Measurements from ENCODE around the gene CLSTN2. TPM values are rescaled to one million over a fixed set of nuclear protein-coding genes. Genes with fewer than 3 reads are reported as not detected.

The CLSTN2 gene
- total RNA-seq, 2 donors from 2014 or later = 22.2 to 28.0 TPM

- intact Hi-C loops (cut with DNase I) = no loop called here
- no peak for DNase-seq (ENCODE audit: low spot score)
Measured at GRCh38 chr3:140077406-140077805, 142.4 kb downstream of the CLSTN2 start.

- intact Hi-C loops (cut with DNase I) = no loop called here
- no peak for DNase-seq (ENCODE audit: low spot score)
Measured at GRCh38 chr3:140078343-140078742, 143.4 kb downstream of the CLSTN2 start.

GRCh38 chr3:140078940-140079339 lies 144.0 kb downstream of the CLSTN2 start:
- no peak for DNase-seq (ENCODE audit: low spot score)
- intact Hi-C loops (cut with DNase I) = no loop called here

- DNase-seq (ENCODE audit: low spot score) = no peak
- intact Hi-C loops (cut with DNase I) = no loop called here
Measured at GRCh38 chr3:140081887-140082286, 146.9 kb downstream of the CLSTN2 start.

GRCh38 chr3:140085001-140085400 lies 150.0 kb downstream of the CLSTN2 start:
- intact Hi-C loops (cut with DNase I) = no loop called here
- DNase-seq (ENCODE audit: low spot score) = no peak

GRCh38 chr3:140086642-140087041 lies 151.7 kb downstream of the CLSTN2 start:
- intact Hi-C loops (cut with DNase I) = no loop called here
- DNase-seq (ENCODE audit: low spot score) = no peak

GRCh38 chr3:140088058-140088457 lies 153.1 kb downstream of the CLSTN2 start:
- DNase-seq (ENCODE audit: low spot score) = no peak
- intact Hi-C loops (cut with DNase I) = no loop called here

GRCh38 chr3:140088513-140088912 lies 153.5 kb downstream of the CLSTN2 start:
- no peak for DNase-seq (ENCODE audit: low spot score)
- intact Hi-C loops (cut with DNase I) = no loop called here

- intact Hi-C loops (cut with DNase I) = no loop called here
- DNase-seq (ENCODE audit: low spot score) = no peak
Measured at GRCh38 chr3:140089403-140090072, 154.6 kb downstream of the CLSTN2 start.

- no peak for DNase-seq (ENCODE audit: low spot score)
- intact Hi-C loops (cut with DNase I) = no loop called here
Measured at GRCh38 chr3:140091143-140091542, 156.2 kb downstream of the CLSTN2 start.

- intact Hi-C loops (cut with DNase I) = no loop called here
- no peak for DNase-seq (ENCODE audit: low spot score)
Measured at GRCh38 chr3:140092848-140093536, 158.0 kb downstream of the CLSTN2 start.

- no peak for DNase-seq (ENCODE audit: low spot score)
- intact Hi-C loops (cut with DNase I) = no loop called here
Measured at GRCh38 chr3:140093742-140094141, 158.8 kb downstream of the CLSTN2 start.

GRCh38 chr3:140094487-140094886 lies 159.5 kb downstream of the CLSTN2 start:
- DNase-seq (ENCODE audit: low spot score) = no peak
- intact Hi-C loops (cut with DNase I) = no loop called here

- no peak for DNase-seq (ENCODE audit: low spot score)
- intact Hi-C loops (cut with DNase I) = no loop called here
Measured at GRCh38 chr3:140096037-140096436, 161.1 kb downstream of the CLSTN2 start.

GRCh38 chr3:140097874-140098635 lies 163.1 kb downstream of the CLSTN2 start:
- intact Hi-C loops (cut with DNase I) = no loop called here
- no peak for DNase-seq (ENCODE audit: low spot score)

- intact Hi-C loops (cut with DNase I) = no loop called here
- no peak for DNase-seq (ENCODE audit: low spot score)
Measured at GRCh38 chr3:140100479-140100878, 165.5 kb downstream of the CLSTN2 start.

GRCh38 chr3:140103166-140103565 lies 168.2 kb downstream of the CLSTN2 start:
- intact Hi-C loops (cut with DNase I) = no loop called here
- DNase-seq (ENCODE audit: low spot score) = no peak

- intact Hi-C loops (cut with DNase I) = no loop called here
- no peak for DNase-seq (ENCODE audit: low spot score)
Measured at GRCh38 chr3:140103986-140104645, 169.1 kb downstream of the CLSTN2 start.

GRCh38 chr3:140113996-140114788 lies 179.2 kb downstream of the CLSTN2 start:
- intact Hi-C loops (cut with DNase I) = no loop called here
- no peak for DNase-seq (ENCODE audit: low spot score)

Measured in posterior vena cava (tissue), 2 donors.